SK-N-MC (cell line): ENCODE data around the gene FGF12.

Experiments used
- EZH2 ChIP-seq: fragments of 200-600 bp; sonication (generic); IDR thresholded peaks from one replicate; pipeline ENCODE4 v1.6.1; 2017; ENCODE audit warnings: antibody characterized with exemption
- FOXP2 ChIP-seq: optimal IDR thresholded peaks from 2 replicates; pipeline ENCODE3; 2011; ENCODE audit warnings: mild to moderate bottlenecking, moderate library complexity; ENCODE audit not compliant: insufficient read depth; ENCODE audit errors: extremely low read length, control extremely low read depth
- POLR2AphosphoS5 ChIP-seq: IDR thresholded peaks from 2 replicates; pipeline ENCODE4 v1.6.1; 2012; ENCODE audit warnings: mild to moderate bottlenecking, low read depth, low read length, borderline replicate concordance

- no peak for TF ChIP-seq EZH2
- TF ChIP-seq POLR2AphosphoS5, result no peak
- TF ChIP-seq FOXP2, result no peak
Measured at GRCh38 chr3:192373586-192373985, 353.8 kb downstream of the FGF12 start.
